Neural cell (in vitro differentiated cells): ENCODE results near the gene CHN1.

Experiments used
- CTCF ChIP-seq: fragments of 450-650 bp; IDR thresholded peaks from 2 replicates; pipeline ENCODE4 v1.5.1; 2014; ENCODE audit warnings: antibody characterized with exemption, mild to moderate bottlenecking, moderate library complexity; ENCODE audit not compliant: poor library complexity, severe bottlenecking
- EP300 ChIP-seq: fragments of 450-650 bp; conservative IDR thresholded peaks from 2 replicates; pipeline ENCODE4 v1.6.1; 2014; ENCODE audit warnings: antibody characterized with exemption, mild to moderate bottlenecking, moderate library complexity; ENCODE audit not compliant: poor library complexity, severe bottlenecking

GRCh38 chr2:174918886-174919526 is 86.2 kb downstream of the CHN1 start:
- no peak for TF ChIP-seq CTCF
- TF ChIP-seq EP300 = peak; percentile 82
